C4-2B (cell line): ENCODE data around the gene FARSB.

Experiments used
- CTCF ChIP-seq: fragments of 450-650 bp; conservative IDR thresholded peaks from 2 replicates; pipeline ENCODE4 v1.5.1; 2017; ENCODE audit warnings: mild to moderate bottlenecking
- ZFX ChIP-seq: fragments of 450-650 bp; IDR thresholded peaks from 2 replicates; pipeline ENCODE4 v1.6.1; 2017

- TF ChIP-seq CTCF = no peak
- no peak for TF ChIP-seq ZFX
Measured at GRCh38 chr2:222523783-222524544, 131.9 kb downstream of the FARSB start.
